Measurements from ENCODE around the gene CORIN.

The CORIN gene

GRCh38 chr4:47856713-47857112, 18.8 kb upstream of the CORIN start:
- H3K9me3 ChIP-seq (ENCODE audit: control insufficient read depth in 2 of 2, low read length in 2 of 2): no peaks in the 10 kb centered on the region
- H3K27ac ChIP-seq (ENCODE audit: low read depth in 2 of 2, low read length in 2 of 2): no peak overlapping the region
- H3K27me3 ChIP-seq (ENCODE audit: control insufficient read depth in 2 of 2, insufficient read depth in 2 of 2, low read length in 2 of 2): no peaks in the 10 kb centered on the region
- no peak overlapping the region for H3K9ac ChIP-seq (ENCODE audit: low read depth in 1 of 2, low read length in 2 of 2)
- H3K4me3 ChIP-seq (ENCODE audit: low read length in 2 of 2): no peak overlapping the region
- peaks cover 0 to 5% of the 10 kb centered on the region in 2 donors for H3K36me3 ChIP-seq (ENCODE audit: control insufficient read depth in 2 of 2, insufficient read depth in 2 of 2, low read length in 2 of 2)
- no peaks in the 10 kb centered on the region for H3K4me1 ChIP-seq (ENCODE audit: control insufficient read depth in 2 of 2, insufficient read depth in 2 of 2, low read length in 2 of 2)

DNA sequence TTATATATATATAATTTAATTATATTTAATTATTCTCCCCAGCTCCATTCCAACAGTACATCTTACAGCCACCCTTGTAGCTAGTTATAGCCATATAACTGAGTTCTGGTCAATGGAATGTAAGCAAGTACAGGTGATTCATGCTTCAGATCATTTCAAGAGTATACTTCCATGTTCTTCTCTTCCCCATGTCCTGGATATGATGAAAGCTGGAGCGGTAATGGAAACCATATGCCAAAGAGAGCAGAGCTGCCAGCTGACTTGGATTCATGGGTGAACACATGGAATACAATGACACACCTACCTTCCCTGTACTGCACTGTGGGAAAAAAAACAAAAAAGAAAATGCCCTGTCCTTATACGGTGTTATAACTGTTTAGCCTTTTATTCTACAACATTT, 17.5 kb upstream of the CORIN start:
- Histone ChIP-seq H3K36me3 (ENCODE audit: control insufficient read depth in 2 of 2, insufficient read depth in 2 of 2, low read length in 2 of 2) (peaks cover 4 to 10% of the 10 kb centered on the region in 2 donors), H3K4me1 (ENCODE audit: control insufficient read depth in 2 of 2, insufficient read depth in 2 of 2, low read length in 2 of 2) (no peaks in the 10 kb centered on the region), H3K9me3 (ENCODE audit: control insufficient read depth in 2 of 2, low read length in 2 of 2) (no peaks in the 10 kb centered on the region), H3K4me3 (ENCODE audit: low read length in 2 of 2) (no peak overlapping the region), H3K9ac (ENCODE audit: low read depth in 1 of 2, low read length in 2 of 2) (no peak overlapping the region), H3K27ac (ENCODE audit: low read depth in 2 of 2, low read length in 2 of 2) (no peak overlapping the region), H3K27me3 (ENCODE audit: control insufficient read depth in 2 of 2, insufficient read depth in 2 of 2, low read length in 2 of 2) (no peaks in the 10 kb centered on the region)

DNA sequence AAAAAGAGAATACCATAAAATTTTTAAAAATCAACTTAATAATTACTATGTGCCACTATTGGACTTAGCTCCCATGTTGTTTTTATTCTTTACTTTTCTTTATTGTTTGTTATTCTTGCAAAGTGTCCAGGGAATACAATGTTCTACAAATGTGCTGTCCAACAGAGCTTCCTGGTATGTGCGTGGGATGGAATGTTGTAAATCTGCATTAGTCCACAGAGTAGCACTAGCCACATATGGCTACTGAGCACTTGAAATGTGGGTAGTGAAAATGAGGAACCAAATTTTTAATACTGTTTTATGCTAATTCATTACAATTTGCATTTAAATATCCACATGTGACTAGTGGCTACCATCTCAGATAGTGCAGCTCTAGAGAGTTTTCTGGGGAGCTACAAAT, 14.3 kb upstream of the CORIN start:
- H3K27ac ChIP-seq (ENCODE audit: low read depth in 2 of 2, low read length in 2 of 2): no peak overlapping the region
- H3K4me1 ChIP-seq (ENCODE audit: control insufficient read depth in 2 of 2, insufficient read depth in 2 of 2, low read length in 2 of 2): no peaks in the 10 kb centered on the region
- no peak overlapping the region for H3K9ac ChIP-seq (ENCODE audit: low read depth in 1 of 2, low read length in 2 of 2)
- H3K4me3 ChIP-seq (ENCODE audit: low read length in 2 of 2): no peak overlapping the region
- no peaks in the 10 kb centered on the region for H3K9me3 ChIP-seq (ENCODE audit: control insufficient read depth in 2 of 2, low read length in 2 of 2)
- H3K27me3 ChIP-seq (ENCODE audit: control insufficient read depth in 2 of 2, insufficient read depth in 2 of 2, low read length in 2 of 2): no peaks in the 10 kb centered on the region
- peaks cover 4 to 10% of the 10 kb centered on the region in 2 donors for H3K36me3 ChIP-seq (ENCODE audit: control insufficient read depth in 2 of 2, insufficient read depth in 2 of 2, low read length in 2 of 2)

DNA sequence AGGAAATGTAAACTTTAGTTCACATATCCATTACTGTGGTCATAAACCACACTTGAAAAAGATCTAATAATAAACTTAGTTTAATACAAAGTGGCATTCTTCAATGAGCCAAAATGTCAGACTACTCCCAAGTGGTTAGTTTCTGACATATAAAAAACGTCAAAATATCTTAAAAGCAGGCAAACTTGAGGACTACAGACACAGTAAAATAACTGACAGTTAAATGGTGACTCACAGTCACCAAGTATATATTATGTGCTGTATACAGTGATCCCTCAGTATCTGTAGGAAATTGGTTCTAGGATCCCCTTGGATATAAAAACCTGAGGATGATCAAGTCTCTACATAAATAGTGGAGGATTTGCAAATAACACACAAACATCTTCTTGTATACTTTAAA, 11.6 kb upstream of the CORIN start:
- no peaks in the 10 kb centered on the region for H3K4me1 ChIP-seq (ENCODE audit: control insufficient read depth in 2 of 2, insufficient read depth in 2 of 2, low read length in 2 of 2)
- peaks cover 5 to 9% of the 10 kb centered on the region in 2 donors for H3K36me3 ChIP-seq (ENCODE audit: control insufficient read depth in 2 of 2, insufficient read depth in 2 of 2, low read length in 2 of 2)
- H3K9me3 ChIP-seq (ENCODE audit: control insufficient read depth in 2 of 2, low read length in 2 of 2): no peaks in the 10 kb centered on the region
- no peaks in the 10 kb centered on the region for H3K27me3 ChIP-seq (ENCODE audit: control insufficient read depth in 2 of 2, insufficient read depth in 2 of 2, low read length in 2 of 2)
- H3K4me3 ChIP-seq (ENCODE audit: low read length in 2 of 2): no peak overlapping the region
- no peak overlapping the region for H3K9ac ChIP-seq (ENCODE audit: low read depth in 1 of 2, low read length in 2 of 2)
- no peak overlapping the region for H3K27ac ChIP-seq (ENCODE audit: low read depth in 2 of 2, low read length in 2 of 2)

DNA sequence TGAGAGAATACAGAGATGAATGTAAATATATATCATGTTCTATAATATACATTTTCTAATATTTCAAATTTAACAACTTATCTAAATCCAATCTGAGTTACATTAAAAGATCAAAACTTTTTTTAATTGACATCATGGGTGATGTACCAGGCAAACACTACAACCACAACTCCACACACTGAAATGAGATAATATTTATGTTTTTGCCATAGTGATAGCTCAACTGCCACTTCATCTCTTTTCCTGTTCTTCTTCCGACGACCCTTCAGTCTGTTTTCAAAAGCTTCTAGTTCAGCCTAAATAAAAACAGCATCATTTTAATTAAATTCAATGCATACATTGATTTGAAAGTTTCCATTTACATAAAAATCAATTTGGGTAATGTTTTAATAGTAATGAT, 10.2 kb upstream of the CORIN start:
- no peak overlapping the region for H3K4me3 ChIP-seq (ENCODE audit: low read length in 2 of 2)
- no peaks in the 10 kb centered on the region for H3K27me3 ChIP-seq (ENCODE audit: control insufficient read depth in 2 of 2, insufficient read depth in 2 of 2, low read length in 2 of 2)
- H3K27ac ChIP-seq (ENCODE audit: low read depth in 2 of 2, low read length in 2 of 2): no peak overlapping the region
- H3K9ac ChIP-seq (ENCODE audit: low read depth in 1 of 2, low read length in 2 of 2): no peak overlapping the region
- H3K4me1 ChIP-seq (ENCODE audit: control insufficient read depth in 2 of 2, insufficient read depth in 2 of 2, low read length in 2 of 2): no peaks in the 10 kb centered on the region
- peaks cover 7 to 11% of the 10 kb centered on the region in 2 donors for H3K36me3 ChIP-seq (ENCODE audit: control insufficient read depth in 2 of 2, insufficient read depth in 2 of 2, low read length in 2 of 2)
- no peaks in the 10 kb centered on the region for H3K9me3 ChIP-seq (ENCODE audit: control insufficient read depth in 2 of 2, low read length in 2 of 2)

- H3K9ac ChIP-seq (ENCODE audit: low read depth in 1 of 2, low read length in 2 of 2): no peak overlapping the region
- H3K27me3 ChIP-seq (ENCODE audit: control insufficient read depth in 2 of 2, insufficient read depth in 2 of 2, low read length in 2 of 2): no peaks in the 10 kb centered on the region
- H3K9me3 ChIP-seq (ENCODE audit: control insufficient read depth in 2 of 2, low read length in 2 of 2): no peaks in the 10 kb centered on the region
- H3K36me3 ChIP-seq (ENCODE audit: control insufficient read depth in 2 of 2, insufficient read depth in 2 of 2, low read length in 2 of 2): peaks cover 3 to 5% of the 10 kb centered on the region in 2 donors
- H3K4me1 ChIP-seq (ENCODE audit: control insufficient read depth in 2 of 2, insufficient read depth in 2 of 2, low read length in 2 of 2): no peaks in the 10 kb centered on the region
- H3K27ac ChIP-seq (ENCODE audit: low read depth in 2 of 2, low read length in 2 of 2): no peak overlapping the region
- no peak overlapping the region for H3K4me3 ChIP-seq (ENCODE audit: low read length in 2 of 2)
Observed at GRCh38 chr4:47842985-47843384, 5.1 kb upstream of the CORIN start.

DNA sequence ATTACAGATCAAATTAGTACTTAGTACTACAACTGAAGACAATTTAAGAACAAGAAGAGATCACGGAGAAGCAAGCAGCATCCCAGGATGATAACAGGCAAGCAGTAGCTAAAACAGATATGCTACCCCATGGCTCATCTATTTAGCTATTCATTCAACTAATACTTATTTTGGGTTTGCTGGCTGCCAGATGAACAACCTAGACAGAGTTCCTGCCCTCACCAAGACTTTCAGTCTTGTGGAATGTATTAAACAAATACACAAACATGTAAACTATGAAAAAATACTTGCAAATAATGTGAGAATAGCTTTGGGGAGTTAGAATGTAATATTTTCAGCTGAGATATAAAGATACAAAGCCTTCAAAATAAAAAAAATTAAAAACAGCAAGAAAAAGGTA, 2.4 kb upstream of the CORIN start:
- H3K27ac ChIP-seq (ENCODE audit: low read depth in 2 of 2, low read length in 2 of 2): no peak overlapping the region
- H3K9ac ChIP-seq (ENCODE audit: low read depth in 1 of 2, low read length in 2 of 2): no peak overlapping the region
- peaks cover 3 to 5% of the 10 kb centered on the region in 2 donors for H3K36me3 ChIP-seq (ENCODE audit: control insufficient read depth in 2 of 2, insufficient read depth in 2 of 2, low read length in 2 of 2)
- H3K4me3 ChIP-seq (ENCODE audit: low read length in 2 of 2): no peak overlapping the region
- no peaks in the 10 kb centered on the region for H3K9me3 ChIP-seq (ENCODE audit: control insufficient read depth in 2 of 2, low read length in 2 of 2)
- H3K4me1 ChIP-seq (ENCODE audit: control insufficient read depth in 2 of 2, insufficient read depth in 2 of 2, low read length in 2 of 2): peaks cover 6 to 10% of the 10 kb centered on the region in 2 donors
- peaks cover 0 to 2% of the 10 kb centered on the region in 2 donors for H3K27me3 ChIP-seq (ENCODE audit: control insufficient read depth in 2 of 2, insufficient read depth in 2 of 2, low read length in 2 of 2)

GRCh38 chr4:47839259-47839658, 1.4 kb upstream of the CORIN start:
- peaks cover 3 to 7% of the 10 kb centered on the region in 2 donors for H3K27me3 ChIP-seq (ENCODE audit: control insufficient read depth in 2 of 2, insufficient read depth in 2 of 2, low read length in 2 of 2)
- H3K36me3 ChIP-seq (ENCODE audit: control insufficient read depth in 2 of 2, insufficient read depth in 2 of 2, low read length in 2 of 2): peaks cover under 1 to 4% of the 10 kb centered on the region in 2 donors
- no peaks in the 10 kb centered on the region for H3K9me3 ChIP-seq (ENCODE audit: control insufficient read depth in 2 of 2, low read length in 2 of 2)
- no peak overlapping the region for H3K9ac ChIP-seq (ENCODE audit: low read depth in 1 of 2, low read length in 2 of 2)
- H3K4me3 ChIP-seq (ENCODE audit: low read length in 2 of 2): no peak overlapping the region
- H3K4me1 ChIP-seq (ENCODE audit: control insufficient read depth in 2 of 2, insufficient read depth in 2 of 2, low read length in 2 of 2): peaks cover 6 to 10% of the 10 kb centered on the region in 2 donors
- H3K27ac ChIP-seq (ENCODE audit: low read depth in 2 of 2, low read length in 2 of 2): no peak overlapping the region

DNA sequence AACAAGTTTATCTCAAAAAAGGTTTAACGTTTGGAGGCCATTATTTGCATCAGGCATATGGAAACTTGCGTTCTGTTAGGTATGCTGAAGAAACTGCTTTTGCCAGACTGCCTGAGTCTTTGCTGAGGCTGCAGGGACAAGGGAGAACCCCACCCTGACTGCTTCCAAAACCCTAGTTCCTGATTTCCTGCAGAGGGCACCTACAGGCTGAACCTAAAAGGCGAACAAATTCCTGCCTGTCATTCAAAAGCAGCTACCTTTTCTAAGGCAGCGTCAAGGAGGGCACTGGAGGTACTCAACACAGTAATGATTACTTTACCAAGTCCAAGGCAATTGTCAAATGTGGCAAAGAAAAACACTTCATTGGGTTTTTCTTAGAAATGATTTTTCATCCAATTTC, 578 bp upstream of the CORIN start:
- Histone ChIP-seq H3K27me3 (ENCODE audit: control insufficient read depth in 2 of 2, insufficient read depth in 2 of 2, low read length in 2 of 2) (peaks cover 3 to 7% of the 10 kb centered on the region in 2 donors), H3K4me3 (ENCODE audit: low read length in 2 of 2) (no peak overlapping the region), H3K9ac (ENCODE audit: low read depth in 1 of 2, low read length in 2 of 2) (no peak overlapping the region), H3K4me1 (ENCODE audit: control insufficient read depth in 2 of 2, insufficient read depth in 2 of 2, low read length in 2 of 2) (peaks cover 6 to 10% of the 10 kb centered on the region in 2 donors), H3K36me3 (ENCODE audit: control insufficient read depth in 2 of 2, insufficient read depth in 2 of 2, low read length in 2 of 2) (no peaks in the 10 kb centered on the region), H3K9me3 (ENCODE audit: control insufficient read depth in 2 of 2, low read length in 2 of 2) (no peaks in the 10 kb centered on the region), H3K27ac (ENCODE audit: low read depth in 2 of 2, low read length in 2 of 2) (no peak overlapping the region)

DNA sequence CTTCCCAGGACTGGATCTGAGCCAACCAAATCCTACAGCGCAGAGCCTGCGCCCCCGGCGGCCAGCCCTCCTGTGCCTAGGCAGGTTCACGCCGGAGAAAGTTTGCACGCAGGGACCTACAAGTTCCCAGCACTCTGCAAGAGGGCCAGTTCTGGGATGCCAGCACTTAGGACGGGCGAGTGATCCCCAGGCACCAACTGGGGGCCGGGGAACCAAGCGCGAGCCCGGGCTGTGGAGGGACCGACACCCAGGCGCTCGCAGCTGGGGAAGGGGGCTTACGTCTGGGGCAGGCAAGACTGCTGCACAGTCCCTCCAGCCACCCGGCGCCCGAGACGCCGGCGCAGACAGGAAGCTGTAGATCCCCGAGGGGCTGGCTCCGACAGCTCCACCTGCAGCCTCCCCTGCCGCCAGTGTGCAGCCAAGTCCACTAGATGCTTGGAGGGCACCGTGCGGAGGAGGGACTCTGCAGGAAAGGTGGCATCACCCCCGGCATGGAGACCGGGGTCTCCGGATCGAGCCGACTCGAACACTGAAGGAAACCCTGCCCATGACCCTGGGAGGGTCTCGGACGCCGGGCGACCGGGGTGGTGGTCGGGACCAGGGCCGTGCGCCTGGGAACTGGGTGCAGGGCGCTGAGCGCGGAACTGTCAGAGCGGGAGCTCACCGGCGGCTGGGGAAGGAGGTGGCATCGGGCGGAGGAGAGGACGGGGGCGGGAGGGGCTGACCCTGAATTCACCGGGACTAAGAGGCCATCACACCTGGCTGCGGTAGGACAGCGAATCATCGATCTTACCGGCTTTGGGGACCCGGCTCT, 566 bp downstream of the CORIN start:
- peak overlapping the region in 1 of 2 donors; percentile 54 for H3K9ac ChIP-seq (ENCODE audit: low read depth in 1 of 2, low read length in 2 of 2)
- H3K36me3 ChIP-seq (ENCODE audit: control insufficient read depth in 2 of 2, insufficient read depth in 2 of 2, low read length in 2 of 2): no peaks in the 10 kb centered on the region
- H3K27ac ChIP-seq (ENCODE audit: low read depth in 2 of 2, low read length in 2 of 2): no peak overlapping the region

More for the DNA sequence above, 566 bp downstream of the CORIN start:
- Histone ChIP-seq H3K4me3 (ENCODE audit: low read length in 2 of 2) (peak overlapping the region; percentile 75 to 76), H3K27me3 (ENCODE audit: control insufficient read depth in 2 of 2, insufficient read depth in 2 of 2, low read length in 2 of 2) (peaks cover 3 to 7% of the 10 kb centered on the region in 2 donors), H3K9me3 (ENCODE audit: control insufficient read depth in 2 of 2, low read length in 2 of 2) (no peaks in the 10 kb centered on the region), H3K4me1 (ENCODE audit: control insufficient read depth in 2 of 2, insufficient read depth in 2 of 2, low read length in 2 of 2) (peaks cover 6 to 10% of the 10 kb centered on the region in 2 donors)
